HL-60 (cell line): ENCODE data around the gene RASSF5.

Experiments
- DNase-seq, 2 experiments: peaks; one replicate each; pipeline ENCODE4 v3.0.0-alpha.2; 2010 to 2020; ENCODE audit warnings: low read depth in 1 of 2, low spot score in 1 of 2
- H3K27ac ChIP-seq: fragments of 250-450 bp; sonication (Bioruptor Pico); replicated peaks from 2 replicates; pipeline ENCODE4 v1.5.1; 2020; ENCODE audit warnings: mild to moderate bottlenecking, moderate library complexity
- H3K27me3 ChIP-seq: fragments of 250-450 bp; sonication (Bioruptor Pico); 2 replicates; pipeline ENCODE4 v1.5.1; 2021; ENCODE audit warnings: mild to moderate bottlenecking, moderate library complexity; ENCODE audit not compliant: insufficient read depth, poor library complexity, severe bottlenecking
- H3K4me3 ChIP-seq: replicated peaks from 2 replicates; pipeline ENCODE4 v1.5.1; 2011; ENCODE audit warnings: mild to moderate bottlenecking, control low read depth, low read length; ENCODE audit not compliant: insufficient read depth
- CTCF ChIP-seq: IDR thresholded peaks from one replicate; pipeline ENCODE4 v1.5.1; 2011; ENCODE audit warnings: low read length, control low read depth, inconsistent platforms; ENCODE audit not compliant: insufficient read depth
- GABPA ChIP-seq: IDR thresholded peaks from 2 replicates; pipeline ENCODE4 v1.6.1; 2012; ENCODE audit warnings: low read depth
- POLR2AphosphoS5 ChIP-seq: IDR thresholded peaks from 2 replicates; pipeline ENCODE4 v1.6.1; 2012; ENCODE audit warnings: low read depth
- SPI1 ChIP-seq: IDR thresholded peaks from 2 replicates; pipeline ENCODE4 v1.6.1; 2012; ENCODE audit warnings: low read depth, mild to moderate bottlenecking, borderline replicate concordance
- TF ChIP-seq, protein P1 (sequence below): IDR thresholded peaks from 2 replicates; pipeline ENCODE4 v1.6.1; 2012; ENCODE audit warnings: low read depth; ENCODE audit not compliant: insufficient replicate concordance

Gene RASSF5

DNA sequence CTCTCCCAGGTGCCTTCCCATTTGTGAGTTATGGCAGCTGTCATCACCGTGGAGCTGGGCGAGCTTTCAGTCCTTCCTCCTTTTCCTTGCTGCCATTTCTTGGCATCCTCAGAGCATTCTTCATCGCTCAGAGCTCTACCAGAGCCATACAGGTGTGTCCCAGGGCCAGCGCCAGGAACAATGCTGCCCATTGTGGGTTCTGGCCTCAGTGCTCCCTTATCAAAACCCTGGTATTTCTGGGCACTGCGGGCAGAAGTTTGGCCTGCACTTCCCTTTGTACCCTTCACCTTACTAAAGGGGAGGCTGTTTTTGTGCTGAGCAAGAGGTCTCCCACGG is 28.5 kb downstream of the RASSF5 start:
- TF ChIP-seq CTCF (no peak), GABPA (no peak), SPI1 (no peak), POLR2AphosphoS5 (no peak)
- TF ChIP-seq, protein P1, sequence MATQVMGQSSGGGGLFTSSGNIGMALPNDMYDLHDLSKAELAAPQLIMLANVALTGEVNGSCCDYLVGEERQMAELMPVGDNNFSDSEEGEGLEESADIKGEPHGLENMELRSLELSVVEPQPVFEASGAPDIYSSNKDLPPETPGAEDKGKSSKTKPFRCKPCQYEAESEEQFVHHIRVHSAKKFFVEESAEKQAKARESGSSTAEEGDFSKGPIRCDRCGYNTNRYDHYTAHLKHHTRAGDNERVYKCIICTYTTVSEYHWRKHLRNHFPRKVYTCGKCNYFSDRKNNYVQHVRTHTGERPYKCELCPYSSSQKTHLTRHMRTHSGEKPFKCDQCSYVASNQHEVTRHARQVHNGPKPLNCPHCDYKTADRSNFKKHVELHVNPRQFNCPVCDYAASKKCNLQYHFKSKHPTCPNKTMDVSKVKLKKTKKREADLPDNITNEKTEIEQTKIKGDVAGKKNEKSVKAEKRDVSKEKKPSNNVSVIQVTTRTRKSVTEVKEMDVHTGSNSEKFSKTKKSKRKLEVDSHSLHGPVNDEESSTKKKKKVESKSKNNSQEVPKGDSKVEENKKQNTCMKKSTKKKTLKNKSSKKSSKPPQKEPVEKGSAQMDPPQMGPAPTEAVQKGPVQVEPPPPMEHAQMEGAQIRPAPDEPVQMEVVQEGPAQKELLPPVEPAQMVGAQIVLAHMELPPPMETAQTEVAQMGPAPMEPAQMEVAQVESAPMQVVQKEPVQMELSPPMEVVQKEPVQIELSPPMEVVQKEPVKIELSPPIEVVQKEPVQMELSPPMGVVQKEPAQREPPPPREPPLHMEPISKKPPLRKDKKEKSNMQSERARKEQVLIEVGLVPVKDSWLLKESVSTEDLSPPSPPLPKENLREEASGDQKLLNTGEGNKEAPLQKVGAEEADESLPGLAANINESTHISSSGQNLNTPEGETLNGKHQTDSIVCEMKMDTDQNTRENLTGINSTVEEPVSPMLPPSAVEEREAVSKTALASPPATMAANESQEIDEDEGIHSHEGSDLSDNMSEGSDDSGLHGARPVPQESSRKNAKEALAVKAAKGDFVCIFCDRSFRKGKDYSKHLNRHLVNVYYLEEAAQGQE, result no peak
- Histone ChIP-seq H3K4me3 (no peak overlapping the region), H3K27ac (no peak overlapping the region), H3K27me3 (no peaks in the 10 kb centered on the region)
- DNase-seq, result no peak

DNA sequence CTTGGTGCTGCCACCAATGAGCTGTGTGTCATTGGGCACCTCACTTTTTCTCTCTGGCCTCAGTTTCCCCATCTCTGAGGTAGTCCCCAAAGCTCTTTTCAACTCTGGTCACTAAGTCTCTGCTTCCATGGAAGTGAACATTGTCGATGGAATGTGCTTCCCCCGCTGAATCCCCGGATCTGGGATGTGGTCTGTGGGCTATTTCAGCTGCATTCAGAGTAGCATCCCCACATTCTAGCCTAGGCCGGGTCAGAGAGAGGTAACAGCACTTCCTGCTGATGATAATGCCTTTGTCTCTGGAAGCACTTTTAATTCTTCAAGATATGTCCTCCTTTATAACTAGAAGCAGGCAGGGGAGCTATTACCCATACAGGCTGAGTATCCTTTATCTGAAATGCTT is 29.8 kb downstream of the RASSF5 start:
- Histone ChIP-seq H3K27me3 (no peaks in the 10 kb centered on the region), H3K27ac (no peak overlapping the region), H3K4me3 (no peak overlapping the region)
- no peak for DNase-seq
- TF ChIP-seq CTCF (no peak), SPI1 (no peak), POLR2AphosphoS5 (no peak), GABPA (no peak)
- TF ChIP-seq, protein P1, result no peak

DNA sequence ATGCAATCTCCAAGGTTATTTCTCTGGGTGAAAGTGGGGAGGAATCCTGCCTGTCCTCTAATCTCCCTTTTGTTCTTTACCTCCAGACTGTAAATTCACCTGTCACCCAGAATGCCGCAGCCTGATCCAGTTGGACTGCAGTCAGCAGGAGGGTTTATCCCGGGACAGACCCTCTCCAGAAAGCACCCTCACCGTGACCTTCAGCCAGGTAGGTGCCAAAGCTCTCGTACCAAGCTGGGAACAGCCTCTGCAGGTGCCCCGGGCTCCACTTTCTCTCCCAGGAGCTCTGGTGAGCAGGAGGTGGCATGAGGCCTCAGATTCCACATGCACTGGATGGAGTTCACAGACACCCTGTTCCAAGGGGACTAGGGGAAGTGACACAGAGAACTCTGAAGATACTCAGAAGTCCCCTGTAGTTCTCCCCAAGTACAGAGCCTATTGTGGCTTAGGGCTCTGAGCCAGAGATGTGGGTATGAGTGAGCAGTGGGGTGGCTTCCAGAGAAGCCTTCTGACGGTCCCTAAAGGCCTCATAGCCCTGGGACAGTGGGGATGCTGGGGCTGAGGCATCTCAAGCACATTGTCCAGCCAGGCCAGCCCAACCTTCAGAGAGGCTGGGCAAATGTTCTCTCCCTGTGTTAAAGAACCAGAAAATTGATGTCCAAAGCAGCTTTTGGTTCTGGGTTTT is 30.9 kb downstream of the RASSF5 start:
- TF ChIP-seq, protein P1, result no peak
- TF ChIP-seq POLR2AphosphoS5 (no peak), CTCF (no peak), SPI1 (no peak), GABPA (no peak)

More for the DNA sequence above, 30.9 kb downstream of the RASSF5 start:
- no peak for DNase-seq
- H3K4me3 ChIP-seq, result no peak overlapping the region
- no peaks in the 10 kb centered on the region for H3K27me3 ChIP-seq
- no peak overlapping the region for H3K27ac ChIP-seq
